CD4-positive, alpha-beta T cell treated with Interleukin-15 for 4 hours (primary cell): Measurements from ENCODE around the gene IL27RA.
A peak's percentile ranks its signal among the peaks of the same experiment; 100 is the strongest.
"Not testable (repeated sequence)": the region's sequence is repeated elsewhere in the genome, so short reads cannot be mapped to it uniquely, and the experiment has no call there.

ENCODE experiments used
- DNase-seq: peaks from one replicate; pipeline ENCODE4 v3.0.0-alpha.2; 2020; ENCODE audit warnings: low spot score

Gene IL27RA

DNA sequence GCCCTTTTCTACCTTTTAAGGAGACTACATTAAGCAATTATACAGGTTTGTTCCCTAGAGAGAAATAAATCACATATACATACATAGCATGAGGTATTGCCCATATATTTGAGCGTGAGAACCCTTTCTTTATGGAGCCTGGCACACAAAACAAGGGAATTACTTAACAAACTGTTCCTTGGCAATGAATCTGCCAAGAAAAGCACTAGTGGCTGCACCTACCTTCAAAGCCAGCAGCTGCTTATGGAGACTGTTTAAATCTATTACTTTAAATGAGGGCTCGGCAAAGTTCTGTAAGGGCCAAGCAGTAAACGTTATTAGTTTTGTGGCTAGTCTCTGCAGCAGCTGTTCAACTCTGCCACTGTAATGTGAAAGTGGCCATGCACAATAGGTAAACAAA, 32.5 kb upstream of the IL27RA start:
- DNase-seq, result no peak

DNA sequence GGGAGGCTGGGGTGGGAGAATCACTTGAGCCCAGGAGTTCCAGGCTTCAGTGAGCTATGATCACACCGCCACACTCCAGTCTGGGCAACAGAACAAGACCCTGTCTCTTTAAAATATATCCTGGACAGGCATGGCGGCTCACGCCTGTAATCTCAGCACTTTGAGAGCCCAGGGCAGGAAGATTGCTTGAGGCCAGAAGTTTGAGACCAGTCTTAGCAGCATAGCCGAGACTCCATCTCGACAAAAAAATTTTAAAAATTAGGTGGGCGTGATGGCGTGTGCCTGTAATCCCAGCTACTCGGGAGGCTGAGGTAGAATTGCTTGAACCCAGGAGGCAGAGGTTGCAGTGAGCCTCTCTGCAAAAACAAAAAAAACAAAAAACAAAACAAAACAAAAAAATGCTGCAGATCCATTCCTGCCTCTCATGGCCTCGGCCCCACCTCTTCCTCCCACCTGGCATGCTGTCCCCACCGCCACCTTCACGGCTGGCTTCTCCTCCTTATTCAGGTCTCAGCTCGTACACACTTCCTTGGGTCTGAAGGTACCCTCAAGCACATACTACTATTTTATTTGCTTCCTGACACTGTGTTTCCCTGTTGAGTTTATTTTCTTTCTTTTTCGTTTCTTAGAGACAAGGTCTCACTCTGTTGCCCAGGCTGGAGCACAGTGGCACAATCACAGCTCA, 30.7 kb upstream of the IL27RA start:
- no peak for DNase-seq

DNA sequence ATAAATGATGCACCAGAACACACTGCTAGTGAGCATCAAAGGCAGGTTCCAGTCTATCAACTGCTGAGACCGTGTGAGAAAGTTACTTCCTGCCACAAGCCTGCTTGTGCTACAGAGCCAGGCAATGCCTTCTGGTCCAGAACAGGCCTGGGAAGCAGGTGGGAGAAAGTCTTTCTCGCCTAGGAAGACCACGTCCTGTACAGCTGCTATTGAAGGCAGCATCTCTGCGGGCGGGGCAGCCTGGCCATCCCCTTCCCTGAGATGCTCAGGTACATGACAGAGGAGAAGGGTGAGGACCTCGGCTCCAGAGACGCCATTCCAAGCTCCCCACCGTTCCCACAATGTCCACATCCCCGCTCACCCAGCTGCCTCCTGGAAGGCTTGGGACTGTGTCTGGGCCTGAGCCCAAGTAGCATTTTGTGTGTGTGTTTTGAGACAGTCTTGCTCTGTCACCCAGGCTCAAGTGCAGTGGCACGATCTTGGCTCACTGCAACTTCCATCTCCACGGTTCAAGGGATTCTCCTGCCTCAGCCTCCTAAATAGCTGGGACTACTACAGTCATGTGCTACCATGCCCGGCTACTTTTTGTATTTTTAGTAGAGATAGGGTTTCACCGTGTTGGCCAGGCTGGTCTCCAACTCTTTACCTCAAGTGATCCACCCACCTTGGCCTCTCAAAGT, 28.9 kb upstream of the IL27RA start:
- peak; percentile 55 for DNase-seq

DNA sequence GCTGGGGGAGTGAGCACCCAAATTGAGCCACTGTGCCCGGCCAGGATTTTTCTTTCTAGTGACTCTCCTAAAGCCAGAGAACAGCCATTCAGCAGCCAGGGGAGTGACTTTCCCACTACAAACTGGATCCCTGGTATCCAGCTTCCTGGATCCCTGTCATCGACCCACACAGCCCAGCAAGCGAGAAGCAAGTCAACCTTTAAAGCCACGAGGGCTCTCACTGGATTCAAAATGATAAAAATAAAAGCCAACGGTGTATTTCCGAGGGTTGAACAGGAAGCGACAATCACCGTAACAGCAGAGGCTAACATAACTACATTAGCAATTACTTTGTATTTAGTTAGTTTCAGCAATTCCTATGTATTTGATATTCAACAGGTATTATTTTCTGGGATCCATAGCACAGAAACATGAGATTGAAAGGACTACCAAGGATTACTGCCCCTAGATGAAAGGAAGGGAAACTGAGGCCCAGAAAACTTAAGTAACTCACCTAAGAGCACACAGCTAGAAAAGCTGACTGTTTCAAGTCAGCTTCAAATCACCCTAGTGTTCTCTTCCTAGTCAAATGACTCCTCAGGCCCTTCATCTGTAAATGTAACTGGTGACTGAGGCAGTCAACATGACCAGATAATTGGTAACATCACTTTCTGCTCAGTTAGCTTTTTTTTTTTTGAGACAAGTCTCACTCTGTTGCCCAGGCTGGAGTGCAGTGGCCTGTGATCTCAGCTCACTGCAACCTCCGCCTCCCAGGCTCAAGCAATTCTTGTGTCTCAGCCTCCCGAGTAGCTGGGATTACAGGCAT, 28.1 kb upstream of the IL27RA start:
- DNase-seq, result peak; percentile 47

DNA sequence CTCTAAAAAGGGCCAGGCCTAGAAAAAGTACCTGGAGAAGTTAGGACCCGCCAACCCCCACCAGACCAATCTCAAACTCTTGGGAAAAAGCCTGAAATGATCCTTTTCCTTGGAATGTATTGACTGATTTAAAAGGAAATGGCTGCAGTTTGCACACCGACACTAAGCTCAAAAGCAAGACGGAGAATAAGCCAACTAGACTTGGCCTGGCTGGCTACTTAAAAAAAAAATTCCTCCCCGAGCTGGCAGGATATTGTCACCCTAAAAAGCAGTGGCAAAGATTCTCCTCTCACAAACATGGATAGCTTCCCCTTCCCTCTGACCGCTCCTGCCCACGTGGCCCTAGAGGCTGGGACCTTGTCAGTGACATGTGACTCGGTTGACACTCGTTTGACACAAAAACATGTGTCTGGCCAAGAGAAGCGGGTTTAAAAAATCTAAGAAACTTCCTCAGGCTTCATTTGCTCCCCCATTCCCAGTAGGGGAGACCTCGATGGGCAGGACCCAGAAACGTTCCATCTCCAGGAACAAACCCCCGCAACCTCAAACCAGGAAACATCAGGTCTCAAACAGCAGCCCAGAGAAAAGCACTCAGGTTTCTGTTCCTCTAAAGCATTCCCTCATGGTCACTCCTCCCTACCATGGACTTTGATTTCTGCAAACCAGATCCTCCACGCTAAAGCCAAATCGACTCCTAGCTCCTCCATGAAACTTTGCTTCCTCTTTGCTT, 26.8 kb upstream of the IL27RA start:
- no peak for DNase-seq

DNA sequence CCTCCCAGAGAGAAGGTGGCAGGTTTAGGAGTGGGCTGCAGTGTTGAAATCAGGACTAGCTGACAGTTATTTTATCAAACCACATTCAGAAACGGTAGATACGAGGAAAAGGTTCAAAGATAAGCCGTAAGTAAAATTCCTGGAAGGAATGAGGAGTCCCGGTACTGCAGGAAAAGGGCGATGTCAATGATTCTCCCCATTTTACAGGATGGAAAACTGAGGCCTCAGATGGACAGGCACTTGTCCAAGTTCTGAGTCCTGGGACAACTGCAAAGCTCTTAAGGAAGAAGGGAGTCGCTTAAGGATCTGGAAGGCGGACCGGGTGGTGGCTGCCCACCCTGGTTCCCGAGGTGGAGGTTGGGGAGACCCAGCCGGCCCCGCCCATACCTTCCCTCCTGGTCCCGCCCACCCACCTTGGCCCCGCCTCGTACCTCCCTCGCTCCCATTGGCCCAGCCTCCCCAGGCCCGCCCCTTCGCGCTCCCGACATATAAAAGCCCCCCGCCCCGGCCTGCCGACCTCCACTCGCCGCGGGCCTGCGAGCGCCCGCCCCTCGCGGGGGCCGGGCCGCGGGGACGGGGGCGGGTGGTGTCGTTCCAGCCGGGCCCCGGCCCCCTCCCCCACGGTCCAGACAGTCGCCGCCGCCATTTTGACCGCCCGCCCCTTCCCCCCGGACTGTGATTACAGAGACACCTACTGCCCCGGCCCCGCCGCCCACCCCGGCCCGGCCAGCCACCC, 26.0 kb upstream of the IL27RA start:
- DNase-seq, result peak; percentile 95

DNA sequence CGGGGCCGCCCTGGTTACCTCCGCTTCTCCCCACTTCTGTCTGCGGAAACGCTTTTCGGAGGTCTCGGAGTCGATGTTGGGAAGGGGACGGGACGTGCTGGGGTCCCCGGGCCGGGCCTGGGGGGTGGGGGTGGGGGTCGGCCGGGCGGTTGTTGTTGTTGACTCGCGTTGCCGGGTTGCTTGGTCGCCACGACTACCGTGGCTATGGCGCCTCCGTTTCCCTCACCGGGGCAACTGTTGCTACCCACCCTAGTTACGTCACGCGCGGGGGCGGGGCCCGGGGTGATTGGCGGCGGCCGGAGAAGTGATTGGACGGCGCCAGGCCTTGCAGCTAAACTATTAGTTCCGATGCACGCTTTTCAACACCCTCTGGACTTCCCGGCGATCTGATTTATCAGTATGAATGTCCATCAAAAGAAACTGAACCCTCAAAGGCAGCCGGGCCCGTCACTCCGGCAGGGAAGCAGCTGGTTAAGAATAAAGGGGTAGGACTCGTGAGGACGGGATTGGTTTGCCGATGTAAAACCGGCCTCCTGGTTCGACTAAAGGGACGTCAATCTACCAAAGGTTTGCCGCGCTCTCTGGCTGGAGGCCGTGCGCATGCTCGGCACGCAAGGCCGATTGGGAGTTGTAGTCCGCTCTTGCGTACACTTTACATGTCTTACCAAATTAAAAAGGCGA, 25.3 kb upstream of the IL27RA start, which contains the start of gene RFX1:
RFX1 (minus strand) TSS at position 236 of the 681 bp plus-strand sequence. CDS start 12,477 bp downstream, outside the sequence.
- peak; percentile 100 for DNase-seq

DNA sequence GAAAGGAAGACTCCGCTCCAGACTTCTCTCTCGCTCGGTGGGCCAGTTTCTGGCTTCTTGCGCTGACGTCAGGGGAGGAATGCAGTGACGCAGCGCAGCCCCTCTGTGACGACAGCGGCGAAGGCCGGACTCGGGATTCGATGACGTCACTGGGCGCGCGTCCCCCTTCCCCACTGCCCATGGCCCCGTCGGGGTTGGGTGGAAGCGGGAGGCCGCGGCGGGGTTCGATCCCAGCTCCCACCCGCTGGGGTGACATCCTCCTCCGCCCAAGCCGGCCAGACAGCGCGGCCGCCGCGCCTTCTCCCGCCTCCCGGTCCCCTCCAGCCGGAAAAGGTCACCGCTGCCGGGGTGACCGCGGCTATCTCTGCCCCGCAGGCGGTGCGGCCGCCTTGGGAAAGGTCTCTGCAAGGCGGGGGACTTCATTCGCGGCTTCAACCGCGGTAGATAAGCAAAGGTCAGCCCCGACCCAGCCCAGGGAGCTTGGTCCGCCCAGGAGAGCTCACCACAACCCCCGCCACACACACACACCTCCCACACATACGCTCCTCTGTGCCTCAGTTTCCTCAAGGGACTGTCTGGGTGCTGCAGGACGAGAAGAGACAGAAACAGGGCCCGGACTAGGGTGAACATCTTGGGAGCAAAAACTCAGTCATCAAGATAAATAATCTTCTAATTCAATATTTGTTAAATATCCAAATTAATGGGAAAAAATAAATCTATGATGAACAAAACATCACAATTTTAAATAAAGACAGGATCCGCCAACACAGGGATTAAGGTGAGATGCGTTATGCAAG, 24.6 kb upstream of the IL27RA start:
- no peak for DNase-seq

DNA sequence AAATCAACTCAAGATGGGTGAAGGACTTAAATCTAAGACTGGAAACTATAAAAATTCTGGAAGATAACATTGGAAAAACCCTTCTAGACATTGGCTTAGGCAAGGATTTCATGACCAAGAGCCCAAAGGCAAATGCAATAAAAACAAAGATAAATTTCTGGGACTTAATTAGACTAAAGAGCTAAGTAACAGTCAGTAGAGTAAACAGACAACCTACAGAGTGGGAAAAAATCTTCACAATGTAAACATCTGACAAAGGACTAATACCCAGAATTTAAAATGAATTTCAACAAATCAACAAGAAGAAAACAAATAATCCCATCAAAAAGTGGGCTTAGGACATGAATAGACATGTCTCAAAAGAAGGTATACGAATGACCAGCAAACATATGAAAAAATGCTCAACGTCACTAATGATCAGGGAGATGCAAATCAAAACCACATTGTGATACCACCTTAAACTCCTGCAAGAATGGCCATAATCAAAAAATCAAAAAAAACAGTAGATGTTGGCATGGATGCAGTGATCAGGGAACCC, 19.1 kb upstream of the IL27RA start:
- DNase-seq, result no peak

DNA sequence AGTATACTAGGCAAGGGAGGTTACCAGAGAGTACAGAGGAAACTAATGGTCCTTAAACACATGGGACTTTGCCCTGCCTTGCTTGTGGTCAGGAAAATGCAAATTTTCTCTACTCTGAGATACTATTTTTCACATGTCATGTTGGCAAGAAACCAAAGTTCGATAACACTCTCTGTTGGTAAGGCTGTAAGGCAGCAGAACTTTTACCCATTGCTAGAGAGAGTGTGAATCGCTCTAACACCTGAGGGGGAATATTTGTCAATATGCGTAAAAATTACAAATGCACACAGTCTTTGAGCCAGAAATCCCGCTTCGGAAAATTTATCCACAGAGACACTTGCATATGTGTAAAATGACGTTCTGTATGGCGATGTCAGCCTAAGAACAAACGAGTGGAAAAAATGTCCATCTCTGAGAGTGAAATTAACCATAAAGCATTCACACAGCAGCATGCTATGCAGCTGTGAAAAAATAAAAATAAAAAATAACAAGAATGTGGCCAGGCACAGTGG, 16.0 kb upstream of the IL27RA start:
- DNase-seq, result no peak

DNA sequence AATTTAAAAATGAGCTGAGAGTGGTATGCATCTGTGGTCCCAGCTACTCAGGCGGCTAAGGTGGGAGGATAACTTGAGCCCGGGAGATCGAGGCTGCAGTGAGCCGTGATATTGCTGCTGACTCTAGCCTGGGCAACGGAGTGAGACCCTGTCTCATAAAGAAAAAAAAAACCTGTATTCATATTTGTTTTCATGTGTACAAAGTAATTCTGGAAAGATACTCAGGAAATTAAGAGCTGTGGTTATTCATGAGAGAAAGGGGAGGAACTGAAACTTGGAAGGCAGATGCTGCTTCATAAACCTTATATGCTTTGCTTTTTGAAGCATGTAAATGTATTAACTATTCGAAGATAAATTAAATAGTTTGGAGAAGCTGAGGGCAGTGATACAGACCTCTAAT, 12.5 kb upstream of the IL27RA start:
- no peak for DNase-seq

DNA sequence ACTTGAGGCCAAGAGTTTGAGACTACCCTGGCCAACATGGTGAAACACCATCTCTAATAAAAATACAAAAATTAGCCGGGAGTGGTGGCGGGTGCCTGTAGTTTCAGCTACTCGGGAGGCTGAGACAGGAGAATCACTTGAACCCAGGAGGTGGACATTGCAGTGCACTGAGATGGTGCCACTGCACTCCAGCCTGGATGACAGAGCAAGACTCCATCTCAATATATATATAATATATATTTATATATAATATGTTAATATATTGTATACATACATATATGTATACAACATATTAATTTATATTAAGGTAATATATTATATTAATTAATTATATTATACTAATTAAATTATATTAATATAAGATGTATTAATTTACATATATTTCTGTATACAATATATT, 11.8 kb upstream of the IL27RA start:
- not testable (repeated sequence) for DNase-seq

DNA sequence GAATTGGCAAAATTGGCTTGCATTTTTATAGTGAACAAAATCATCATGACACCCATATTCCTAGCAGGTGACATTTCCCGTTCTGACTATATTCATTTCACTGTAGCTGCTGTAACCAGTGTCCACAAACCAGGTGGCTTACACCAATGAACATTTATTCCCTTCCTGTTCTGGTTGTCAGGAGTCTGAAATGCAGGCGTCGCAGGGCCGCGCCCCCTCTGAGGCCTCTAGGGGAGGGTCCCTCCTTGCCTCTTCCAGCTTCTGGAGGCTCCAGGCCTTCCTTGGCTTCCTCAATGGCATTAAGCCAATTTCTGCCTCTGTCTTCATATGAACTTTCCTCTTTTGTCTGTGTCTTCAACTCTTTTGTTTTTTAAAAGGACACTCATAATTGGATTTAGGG, 10.1 kb upstream of the IL27RA start:
- DNase-seq, result no peak

DNA sequence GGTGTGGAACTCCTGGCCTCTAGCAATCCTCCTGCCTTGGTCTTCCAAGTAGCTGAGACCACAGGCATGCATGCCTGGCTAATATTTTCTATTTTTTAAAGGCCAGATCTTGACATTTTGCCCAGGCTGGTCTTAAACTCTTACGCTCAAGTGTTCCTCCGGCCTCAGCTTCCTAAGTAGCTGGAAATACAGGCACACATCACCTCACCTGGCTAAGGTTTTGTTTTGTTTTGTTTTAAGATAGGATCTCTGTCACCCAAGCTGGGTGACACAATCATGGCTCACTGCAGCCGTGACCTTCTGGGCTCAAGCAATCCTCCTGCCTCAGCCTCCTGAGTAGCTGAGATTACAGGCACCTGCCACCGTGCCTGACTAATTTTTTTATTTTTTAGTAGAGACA, 9.1 kb upstream of the IL27RA start:
- no peak for DNase-seq

DNA sequence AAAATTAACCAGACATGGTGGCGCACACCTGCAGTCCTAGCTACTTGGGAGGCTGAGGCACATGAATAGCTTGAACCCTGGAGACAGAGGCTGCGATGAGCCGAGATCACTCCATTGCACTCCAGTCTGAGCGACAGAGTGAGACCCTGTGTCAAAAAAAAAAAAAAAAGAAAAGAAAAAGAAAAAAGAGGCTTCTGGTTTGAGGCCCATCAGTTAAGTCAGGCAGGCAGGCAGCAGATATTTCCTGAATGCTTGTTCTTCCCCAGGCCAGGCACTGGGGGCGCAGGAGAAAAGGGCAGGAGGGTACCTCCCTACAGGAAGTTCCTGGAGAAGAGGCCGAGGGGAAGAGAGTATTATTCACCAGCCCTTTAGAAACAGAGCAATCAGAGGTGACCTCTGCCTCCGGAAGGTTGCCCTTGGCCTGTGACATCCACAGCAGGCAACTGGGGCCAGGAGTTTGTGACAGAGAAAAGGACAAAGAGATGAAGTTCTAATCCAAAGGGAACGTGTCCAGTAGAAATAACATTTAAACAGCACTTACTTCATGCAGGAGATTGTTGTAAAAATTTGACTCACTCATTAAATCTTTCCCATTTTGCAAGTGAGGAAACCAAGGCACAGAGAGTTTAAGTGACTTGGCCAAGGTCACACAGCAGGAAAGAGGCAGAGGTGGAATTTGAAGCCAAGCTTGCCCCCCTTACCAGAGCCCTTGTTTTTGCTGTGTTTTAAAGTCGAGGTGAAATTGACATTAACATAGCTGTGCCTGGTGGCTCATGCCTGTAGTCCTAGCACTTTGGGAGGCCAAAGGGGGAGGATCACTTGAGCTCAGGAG, 7.9 kb upstream of the IL27RA start:
- DNase-seq, result no peak

DNA sequence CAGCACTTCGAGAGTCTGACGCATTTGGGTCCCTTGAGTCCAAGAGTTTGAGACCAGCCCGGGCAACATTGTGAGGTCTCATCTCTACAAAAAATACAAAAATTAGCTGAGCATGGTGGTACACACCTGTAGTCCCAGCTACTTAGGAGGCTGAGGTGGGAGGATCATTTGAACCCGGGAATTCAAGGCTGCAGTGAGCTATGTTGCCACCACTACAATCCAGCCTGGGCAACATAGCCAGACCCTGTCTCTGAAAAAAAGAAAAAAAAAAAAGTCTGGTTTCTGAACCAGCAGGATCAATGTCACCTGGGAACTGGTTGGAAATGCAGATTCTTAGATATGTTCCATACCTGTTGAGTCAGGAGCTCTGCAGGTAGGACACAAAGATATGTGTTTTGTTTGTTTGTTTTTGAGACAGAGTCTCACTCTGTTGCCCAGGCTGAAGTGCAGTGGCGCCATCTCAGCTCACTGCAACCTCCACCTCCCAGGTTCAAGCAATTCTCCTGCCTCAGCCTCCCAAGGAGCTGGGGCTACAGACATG, 4.8 kb upstream of the IL27RA start:
- not testable (repeated sequence) for DNase-seq

DNA sequence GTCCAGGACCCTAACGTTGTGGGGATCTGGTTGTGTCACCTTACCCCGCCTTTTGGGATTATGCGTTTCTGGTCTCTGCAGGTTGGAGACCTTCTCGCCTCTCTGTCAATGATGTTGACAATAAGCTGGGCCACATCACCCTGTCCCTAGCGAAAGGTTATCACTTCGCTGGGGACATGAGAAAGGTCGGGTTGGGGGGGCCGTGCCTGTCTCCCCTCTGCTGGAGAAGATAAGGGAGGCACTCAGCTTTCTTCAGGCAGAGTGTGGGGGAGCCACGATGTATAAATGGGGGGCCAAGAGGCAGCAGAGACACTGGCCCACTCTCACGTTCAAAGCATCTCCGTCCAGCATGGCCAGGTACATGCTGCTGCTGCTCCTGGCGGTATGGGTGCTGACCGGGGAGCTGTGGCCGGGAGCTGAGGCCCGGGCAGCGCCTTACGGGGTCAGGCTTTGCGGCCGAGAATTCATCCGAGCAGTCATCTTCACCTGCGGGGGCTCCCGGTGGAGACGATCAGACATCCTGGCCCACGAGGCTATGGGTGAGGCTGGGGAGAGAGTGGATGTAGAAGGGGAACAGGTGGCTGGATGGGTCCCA, 3.6 kb upstream of the IL27RA start, which contains the start of gene RLN3:
RLN3 (plus strand) TSS at position 293 of the 595 bp plus-strand sequence; CDS start at position 350, 57 bp downstream.
- DNase-seq, result no peak

DNA sequence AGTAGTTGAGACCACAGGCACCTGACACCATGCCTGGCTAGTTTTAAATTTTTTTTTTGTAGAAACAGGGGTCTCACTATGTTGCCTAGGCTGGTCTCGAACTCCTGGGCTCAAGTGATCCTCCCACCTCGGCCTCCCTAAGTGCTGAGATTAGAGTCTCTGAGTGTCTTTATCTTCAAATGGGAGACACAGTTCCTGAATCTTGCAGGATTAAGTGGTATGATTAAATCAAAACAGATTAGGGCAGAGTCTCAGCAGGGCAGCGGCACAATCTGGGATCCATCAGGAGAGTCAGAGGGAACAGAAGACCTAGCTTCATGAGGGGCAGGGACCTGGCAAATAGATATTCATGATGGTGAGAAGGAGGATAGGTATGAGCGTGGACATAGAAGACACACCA, 2.7 kb upstream of the IL27RA start:
- no peak for DNase-seq
